NCI-H1048 (cell line): ENCODE results near the gene RPP21.

Source experiments
- DNase-seq: peaks from one replicate; lab custom pipeline; 2025; lab: John Stamatoyannopoulos, UW

RPP21 gene

DNA sequence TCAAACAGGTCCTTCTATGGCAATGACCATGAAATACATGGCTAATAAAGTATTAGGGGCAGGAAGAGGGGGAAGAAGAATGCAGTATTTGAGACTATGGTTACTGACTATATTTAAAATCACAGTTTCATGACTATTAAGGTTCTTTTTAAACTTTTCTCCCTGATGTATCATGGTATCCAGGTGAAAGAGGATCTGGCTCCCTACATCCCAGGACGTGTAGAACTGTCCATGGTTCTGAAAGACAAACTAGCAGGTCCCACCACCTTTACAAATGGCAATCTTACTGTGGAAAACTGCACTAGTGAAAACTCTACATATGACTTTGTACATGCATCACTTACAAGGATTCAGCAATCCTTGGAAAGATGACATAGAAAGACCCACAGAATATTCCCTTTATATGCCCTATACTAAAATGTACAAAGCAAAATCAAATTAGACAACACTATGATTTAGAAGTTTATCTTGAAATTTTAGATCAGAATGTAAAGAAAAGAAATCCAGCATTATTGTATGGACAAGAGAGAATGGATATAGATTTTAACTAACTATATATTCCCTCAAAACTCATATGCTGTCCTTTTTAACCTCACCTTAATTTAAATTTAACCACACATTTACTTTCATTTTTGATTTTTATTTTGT lies 33.5 kb downstream of the RPP21 start:
- no peak for DNase-seq

DNA sequence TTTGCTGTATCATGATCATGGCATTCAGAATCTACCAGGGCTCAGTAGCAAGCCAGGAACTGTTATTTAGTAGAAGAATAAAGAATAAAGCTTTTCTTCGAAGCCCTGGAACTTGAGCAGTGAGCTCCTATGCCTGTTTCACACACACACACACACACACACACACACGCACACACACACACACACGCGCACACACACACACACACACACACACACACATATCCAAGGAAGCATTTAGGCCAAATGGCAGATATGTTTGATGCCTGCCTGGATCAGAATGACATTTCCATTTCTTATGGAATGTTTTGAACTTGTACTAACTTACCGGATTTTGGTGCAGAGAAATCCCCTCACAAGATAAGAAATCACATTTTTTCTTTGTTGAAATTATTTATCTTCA lies 35.5 kb downstream of the RPP21 start:
- DNase-seq = no peak

DNA sequence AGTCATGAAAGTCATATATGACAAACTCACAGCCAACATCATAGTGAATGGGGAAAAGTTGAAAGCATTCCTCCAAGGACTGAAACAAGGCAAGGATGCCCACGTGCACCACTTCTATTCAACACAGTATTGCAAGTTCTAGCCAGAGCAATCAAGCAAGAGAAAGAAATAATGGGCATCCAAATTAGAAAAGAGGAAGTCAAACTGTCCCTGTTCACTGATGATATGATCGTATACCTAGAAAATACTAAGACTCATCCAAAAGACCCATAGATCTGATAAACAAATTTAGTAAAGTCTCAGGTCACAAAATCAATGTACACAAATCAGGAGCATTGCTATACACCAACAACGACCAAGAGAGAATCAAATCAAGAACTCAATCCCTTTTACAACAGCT lies 41.2 kb downstream of the RPP21 start:
- no peak for DNase-seq

DNA sequence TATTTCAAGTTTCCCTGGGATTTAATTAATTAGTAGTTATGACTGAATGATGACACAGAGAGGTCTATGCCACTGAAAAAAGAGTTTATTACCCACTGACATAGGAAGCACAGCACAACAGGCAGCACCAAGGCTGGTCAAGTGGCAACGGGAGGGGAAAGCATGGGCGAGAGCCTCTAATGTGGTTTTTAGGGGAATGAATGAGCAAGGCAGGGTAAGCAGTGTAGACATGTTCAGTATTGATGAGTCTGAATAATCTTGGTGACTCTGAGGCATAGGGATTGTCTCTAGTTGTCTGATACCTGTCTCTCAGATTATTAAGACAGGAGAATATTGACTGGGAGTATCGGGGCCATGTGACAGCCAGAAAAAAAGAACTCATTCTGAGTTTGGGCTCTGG lies 46.3 kb downstream of the RPP21 start:
- DNase-seq = no peak

DNA sequence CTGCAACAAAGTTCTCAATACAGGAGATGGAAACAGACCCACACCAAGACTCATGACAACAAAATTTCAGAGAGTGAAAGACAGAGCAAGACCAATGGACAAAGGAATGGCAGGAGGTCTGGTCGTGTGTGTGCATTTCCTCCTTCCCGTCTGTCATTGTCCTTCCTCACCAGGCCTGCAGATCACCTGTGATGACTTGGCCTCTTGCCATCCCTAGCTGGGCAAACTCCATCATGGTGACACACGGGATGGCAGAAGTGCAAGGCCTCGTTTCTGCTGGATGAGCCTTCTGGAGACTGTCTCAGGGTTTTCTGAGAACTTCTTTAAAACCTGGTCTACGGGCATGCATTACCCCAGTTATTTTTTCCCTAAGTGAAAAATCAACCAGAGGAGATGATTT lies 49.2 kb downstream of the RPP21 start:
- DNase-seq = no peak
